KMS-11 (cell line): ENCODE results near the gene CELSR3.

Source experiments
- H2AFZ ChIP-seq: fragments of 200-600 bp; sonication (generic); 2 replicates; pipeline ENCODE4 v1.6.1; 2016; ENCODE audit warnings: antibody characterized with exemption, mixed run types, low read depth
- H3K27ac ChIP-seq: fragments of 200-600 bp; sonication (generic); 2 replicates; pipeline ENCODE4 v1.6.1; 2016; ENCODE audit warnings: mild to moderate bottlenecking, mixed run types
- H3K27me3 ChIP-seq: fragments of 200-600 bp; sonication (generic); 2 replicates; pipeline ENCODE4 v1.6.1; 2017; ENCODE audit warnings: mild to moderate bottlenecking, low read depth, mixed run types, moderate library complexity; ENCODE audit not compliant: insufficient read depth
- H3K36me3 ChIP-seq: fragments of 200-600 bp; sonication (generic); 2 replicates; pipeline ENCODE4 v1.6.1; 2017; ENCODE audit warnings: mild to moderate bottlenecking, mixed run types; ENCODE audit not compliant: insufficient read depth
- H3K4me1 ChIP-seq: fragments of 200-600 bp; sonication (generic); 2 replicates; pipeline ENCODE4 v1.6.1; 2016; ENCODE audit warnings: mild to moderate bottlenecking, low read depth, mixed run types; ENCODE audit not compliant: poor library complexity, severe bottlenecking
- H3K4me2 ChIP-seq: fragments of 200-600 bp; sonication (generic); 2 replicates; pipeline ENCODE4 v1.7.0; 2016; ENCODE audit warnings: mild to moderate bottlenecking, mixed run types
- H3K4me3 ChIP-seq: fragments of 200-600 bp; sonication (generic); IDR thresholded peaks from 2 replicates; pipeline ENCODE4 v1.6.1; 2017; ENCODE audit warnings: low read depth, low read length, mixed read lengths; ENCODE audit not compliant: insufficient read depth
- H3K79me2 ChIP-seq: fragments of 200-600 bp; sonication (generic); 2 replicates; pipeline ENCODE4 v1.6.1; 2016; ENCODE audit warnings: low read depth, mixed run types; ENCODE audit not compliant: insufficient read depth
- H3K9ac ChIP-seq: fragments of 200-600 bp; sonication (generic); 2 replicates; pipeline ENCODE4 v1.6.1; 2016; ENCODE audit warnings: mild to moderate bottlenecking, mixed run types
- H4K20me1 ChIP-seq: fragments of 200-600 bp; sonication (generic); 2 replicates; pipeline ENCODE4 v1.6.1; 2016; ENCODE audit warnings: mild to moderate bottlenecking, mixed run types; ENCODE audit not compliant: insufficient read depth
- CTCF ChIP-seq: fragments of 200-600 bp; sonication (generic); conservative IDR thresholded peaks from 2 replicates; pipeline ENCODE4 v1.6.1; 2017; ENCODE audit warnings: low read depth, mild to moderate bottlenecking, antibody characterized with exemption, low read length, moderate library complexity, mixed read lengths

CELSR3 gene

DNA sequence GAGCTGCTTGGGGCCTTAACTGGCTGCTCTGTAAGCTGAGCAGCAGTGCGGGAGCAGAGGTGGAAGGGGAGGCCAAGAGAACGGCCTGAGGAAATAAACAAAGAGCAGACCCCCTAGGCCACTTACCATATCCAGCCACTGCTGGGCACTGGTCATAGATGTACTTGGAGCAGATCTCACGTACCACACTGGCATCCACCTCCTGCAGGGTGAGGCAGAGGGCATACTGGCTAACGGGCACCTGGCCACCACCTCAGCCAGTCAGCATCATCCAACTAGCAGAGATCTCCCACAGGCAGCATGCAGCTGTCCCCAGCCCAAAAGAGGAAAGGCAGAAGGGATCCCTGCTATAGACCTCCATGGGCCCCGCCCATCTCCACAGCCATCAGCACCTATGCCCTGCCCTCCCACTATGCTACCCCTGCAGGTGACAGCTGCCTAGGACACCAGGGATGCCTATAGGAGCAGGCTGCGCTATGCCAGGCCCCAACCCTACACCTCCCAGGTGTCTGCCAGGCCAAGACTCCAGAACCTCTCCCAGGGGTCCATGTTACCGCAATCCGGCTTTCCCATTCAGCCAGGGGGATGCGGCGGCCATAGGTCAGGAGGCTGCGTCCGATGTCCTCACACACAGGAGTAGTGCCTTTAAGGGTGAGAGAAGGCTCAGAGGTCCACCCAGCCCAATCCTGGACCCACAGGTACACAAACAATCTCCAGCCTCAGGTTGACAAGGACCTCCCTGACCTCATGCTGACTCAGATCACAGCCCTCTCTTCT lies 63.0 kb downstream of the CELSR3 start:
- no peaks in the 10 kb centered on the region for H3K79me2 ChIP-seq
- no peak overlapping the region for H3K4me2 ChIP-seq
- H3K27me3 ChIP-seq = no peaks in the 10 kb centered on the region
- TF ChIP-seq CTCF = no peak
- H3K27ac ChIP-seq = no peak overlapping the region
- no peaks in the 10 kb centered on the region for H3K36me3 ChIP-seq
- H3K9ac ChIP-seq = no peak overlapping the region
- no peaks in the 10 kb centered on the region for H4K20me1 ChIP-seq
- no peak overlapping the region for H3K4me3 ChIP-seq
- H2AFZ ChIP-seq = no peak overlapping the region
- H3K4me1 ChIP-seq = no peaks in the 10 kb centered on the region

DNA sequence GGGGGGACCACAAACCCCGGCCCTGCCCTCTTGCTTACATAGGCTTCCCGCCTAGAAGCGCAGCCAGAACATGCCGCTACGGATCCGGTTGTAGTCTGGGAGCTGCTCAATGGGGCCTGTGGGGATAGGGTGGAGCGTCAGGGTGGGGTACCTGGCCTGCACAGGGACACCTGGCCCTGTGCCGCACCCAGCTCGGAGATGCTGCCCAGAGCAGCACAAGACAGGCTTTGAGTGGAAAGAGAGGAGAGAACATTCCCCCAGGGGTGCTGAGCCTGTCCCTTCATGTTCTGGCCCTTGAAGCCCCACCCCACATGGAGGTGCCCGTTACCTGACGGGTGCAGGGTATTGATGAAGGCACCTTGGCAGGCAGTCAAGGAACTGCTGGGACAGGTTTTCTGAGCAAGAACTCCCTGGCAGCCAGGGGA lies 63.6 kb downstream of the CELSR3 start:
- no peaks in the 10 kb centered on the region for H4K20me1 ChIP-seq
- H3K27ac ChIP-seq = no peak overlapping the region
- no peaks in the 10 kb centered on the region for H3K36me3 ChIP-seq

DNA sequence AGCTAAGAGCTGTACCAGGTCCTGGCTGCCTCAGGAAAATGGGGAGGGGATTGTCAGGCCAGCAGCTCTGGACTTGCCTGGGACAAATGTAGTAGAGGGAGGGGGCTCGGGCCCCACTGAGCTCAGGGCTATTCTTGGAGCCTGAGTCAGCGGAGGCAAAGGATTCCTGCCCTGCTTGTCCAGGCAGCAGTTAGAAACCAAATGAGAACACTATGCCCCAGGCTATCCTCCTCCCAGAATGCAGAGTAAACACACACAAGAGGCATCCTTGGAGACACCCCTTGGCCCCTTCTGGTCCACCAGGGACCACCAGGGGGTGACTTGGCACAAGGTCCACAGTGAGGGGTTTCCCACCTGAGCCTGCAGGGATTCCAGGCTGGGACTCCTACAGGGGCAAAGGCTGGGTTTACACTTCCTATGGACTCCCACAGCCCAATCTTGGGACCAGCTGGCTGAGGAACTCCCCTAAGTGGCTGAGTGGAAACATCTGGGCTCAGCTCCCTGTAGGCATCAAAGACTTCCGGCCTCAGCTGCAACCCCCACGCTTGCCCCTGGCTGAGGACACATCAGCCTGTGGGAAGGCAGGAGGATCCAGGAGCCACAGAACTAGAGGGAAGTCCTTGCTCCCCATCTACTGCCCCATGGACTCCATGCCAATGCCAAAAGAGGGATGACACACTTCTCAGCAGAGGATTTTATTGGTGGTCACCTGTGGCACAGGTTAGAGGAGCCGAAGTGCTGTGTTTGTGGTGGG lies 64.2 kb downstream of the CELSR3 start:
- Histone ChIP-seq H3K27me3 (no peaks in the 10 kb centered on the region), H3K4me2 (no peak overlapping the region), H3K9ac (no peak overlapping the region), H2AFZ (no peak overlapping the region), H3K4me3 (no peak overlapping the region), H3K36me3 (no peaks in the 10 kb centered on the region), H3K79me2 (no peaks in the 10 kb centered on the region), H3K27ac (no peak overlapping the region), H3K4me1 (no peaks in the 10 kb centered on the region), H4K20me1 (no peaks in the 10 kb centered on the region)
- no peak for TF ChIP-seq CTCF

More for the DNA sequence above, 63.6 kb downstream of the CELSR3 start:
- H3K27me3 ChIP-seq = no peaks in the 10 kb centered on the region
- no peak for TF ChIP-seq CTCF
- no peak overlapping the region for H2AFZ ChIP-seq
- no peaks in the 10 kb centered on the region for H3K79me2 ChIP-seq
- H3K4me1 ChIP-seq = no peaks in the 10 kb centered on the region
- no peak overlapping the region for H3K9ac ChIP-seq
- no peak overlapping the region for H3K4me3 ChIP-seq
- H3K4me2 ChIP-seq = no peak overlapping the region

DNA sequence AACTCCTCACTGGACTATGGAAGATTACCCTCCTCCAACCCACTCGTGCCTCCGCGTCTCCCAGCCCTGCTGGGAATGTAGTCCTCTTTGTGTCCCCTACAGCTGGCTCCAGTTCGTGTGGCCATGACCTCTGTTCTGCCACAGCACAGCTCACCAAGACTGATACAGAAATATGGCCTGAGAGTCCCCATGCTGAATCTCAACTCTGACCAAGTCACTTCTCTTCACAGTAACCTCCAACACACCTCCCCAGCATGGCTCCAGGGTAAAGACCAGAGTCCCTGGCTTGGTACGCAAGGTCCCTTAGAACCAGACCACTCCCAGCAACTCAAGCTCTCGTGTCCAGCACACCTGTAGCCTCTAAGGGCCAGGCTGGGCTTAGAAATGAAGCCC lies 65.3 kb downstream of the CELSR3 start:
- Histone ChIP-seq H3K27me3 (no peaks in the 10 kb centered on the region), H2AFZ (no peak overlapping the region), H3K4me2 (no peak overlapping the region), H3K9ac (no peak overlapping the region), H3K79me2 (no peaks in the 10 kb centered on the region), H3K36me3 (no peaks in the 10 kb centered on the region), H3K4me1 (no peaks in the 10 kb centered on the region), H3K4me3 (no peak overlapping the region), H3K27ac (no peak overlapping the region), H4K20me1 (no peaks in the 10 kb centered on the region)
- TF ChIP-seq CTCF = no peak
